GM12892 (cell line): ENCODE measurements around the gene SMIM36.
"Not testable (repeated sequence)": the region's sequence is repeated elsewhere in the genome, so short reads cannot be mapped to it uniquely, and the experiment has no call there.

ENCODE experiments used
- DNase-seq: peaks from one replicate; pipeline ENCODE4 v3.0.0; 2011; ENCODE audit not compliant: insufficient read length
- FAIRE-seq: peaks from 2 replicates; lab custom pipeline; 2011; peaks lifted over from hg19 to GRCh38; lab: Jason Lieb, UNC
- POLR2A ChIP-seq: IDR thresholded peaks from 2 replicates; pipeline ENCODE4 v1.6.1; 2011; ENCODE audit warnings: low read depth, low read length, control low read depth
- POLR2AphosphoS5 ChIP-seq: IDR thresholded peaks from 2 replicates; pipeline ENCODE4 v1.6.1; 2011; ENCODE audit warnings: low read depth, low read length, control low read depth
- TAF1 ChIP-seq: IDR thresholded peaks from 2 replicates; pipeline ENCODE4 v1.6.1; 2011; ENCODE audit warnings: low read depth, mild to moderate bottlenecking, control low read depth, low read length, borderline replicate concordance

The SMIM36 gene

GRCh38 chr17:55450232-55450825, 60.9 kb downstream of the SMIM36 start:
- no peak for DNase-seq
- no peak for TF ChIP-seq POLR2AphosphoS5
- TF ChIP-seq TAF1, result no peak
- TF ChIP-seq POLR2A, result no peak
- no peak for FAIRE-seq

GRCh38 chr17:55448681-55449080, 62.6 kb downstream of the SMIM36 start:
- no peak for DNase-seq
- no peak for FAIRE-seq
- no peak for TF ChIP-seq POLR2A
- no peak for TF ChIP-seq POLR2AphosphoS5
- TF ChIP-seq TAF1, result no peak

GRCh38 chr17:55446581-55447205, 64.6 kb downstream of the SMIM36 start:
- DNase-seq (no peak), FAIRE-seq (no peak)
- no peak for TF ChIP-seq POLR2AphosphoS5
- no peak for TF ChIP-seq POLR2A
- TF ChIP-seq TAF1, result no peak

- not testable (repeated sequence) for FAIRE-seq, DNase-seq
Observed at GRCh38 chr17:55446004-55446403, 65.2 kb downstream of the SMIM36 start.

DNA sequence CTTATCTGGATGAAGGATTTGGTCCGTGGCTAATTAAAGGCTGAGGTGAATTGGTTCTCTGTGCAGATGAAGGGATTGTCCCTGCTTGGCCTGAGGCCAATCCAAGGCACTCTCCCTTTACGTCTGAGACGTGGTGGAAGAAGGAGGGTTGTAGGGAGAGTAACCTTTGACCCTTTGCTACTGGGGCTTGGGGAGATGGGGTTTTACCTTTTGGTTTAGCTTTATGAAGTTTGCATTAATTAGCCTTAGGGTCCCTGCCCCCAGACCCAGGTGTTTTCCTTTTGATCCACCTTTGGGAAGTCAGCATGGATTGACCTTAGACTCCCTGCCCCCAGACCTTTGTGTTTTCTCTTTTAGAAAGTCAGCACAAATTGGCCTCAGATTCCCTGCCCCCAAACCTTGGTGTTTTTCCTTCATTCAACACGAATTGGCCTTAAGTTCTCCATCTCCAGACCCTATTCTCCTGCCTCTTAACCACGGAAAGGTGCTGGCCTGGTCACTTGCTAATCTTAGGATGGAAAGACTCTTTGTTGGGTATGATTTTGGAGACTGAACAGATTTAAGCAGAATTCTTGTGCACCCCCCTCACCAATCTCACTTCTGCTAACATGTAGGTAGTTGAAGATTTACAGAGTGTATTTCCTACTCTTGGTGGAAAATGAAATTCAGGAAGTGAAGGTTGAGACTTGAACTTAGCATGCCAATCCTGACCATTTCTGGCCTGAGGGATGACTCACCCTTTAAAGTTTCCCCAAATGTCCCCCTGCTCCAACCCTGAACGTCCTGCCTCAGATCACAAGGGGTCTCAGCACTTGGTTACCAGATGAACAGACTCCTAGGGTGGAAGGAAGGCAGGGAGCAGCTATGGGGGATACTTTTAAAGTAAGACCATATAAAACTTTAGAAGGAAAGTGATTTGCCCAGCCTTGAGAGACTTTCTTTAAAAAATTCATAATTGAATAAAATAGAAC, 66.5 kb downstream of the SMIM36 start:
- DNase-seq (no peak), FAIRE-seq (peak; percentile 74)
- TF ChIP-seq POLR2A (no peak), TAF1 (no peak), POLR2AphosphoS5 (no peak)

DNA sequence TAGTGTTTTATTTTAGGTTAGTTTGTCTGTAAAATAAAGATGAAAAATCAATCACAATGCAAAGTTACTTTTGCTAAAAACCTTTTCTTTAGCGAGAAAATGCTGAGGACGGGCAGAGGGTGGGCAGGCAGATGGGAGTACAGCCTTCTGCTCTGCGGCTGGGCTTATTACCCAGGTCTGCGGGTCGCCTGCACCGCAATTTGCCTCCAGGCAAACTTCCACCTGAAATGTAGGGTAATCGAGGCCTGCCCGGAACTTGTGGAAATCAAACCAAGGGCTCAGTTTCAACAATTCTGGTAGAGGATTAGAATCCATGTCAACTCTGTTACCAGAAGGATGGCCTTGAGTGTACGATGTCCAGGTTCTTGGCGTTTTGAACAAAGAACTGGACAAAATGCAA, 67.3 kb downstream of the SMIM36 start:
- FAIRE-seq, result no peak
- TF ChIP-seq POLR2A (no peak), TAF1 (no peak), POLR2AphosphoS5 (no peak)

DNA sequence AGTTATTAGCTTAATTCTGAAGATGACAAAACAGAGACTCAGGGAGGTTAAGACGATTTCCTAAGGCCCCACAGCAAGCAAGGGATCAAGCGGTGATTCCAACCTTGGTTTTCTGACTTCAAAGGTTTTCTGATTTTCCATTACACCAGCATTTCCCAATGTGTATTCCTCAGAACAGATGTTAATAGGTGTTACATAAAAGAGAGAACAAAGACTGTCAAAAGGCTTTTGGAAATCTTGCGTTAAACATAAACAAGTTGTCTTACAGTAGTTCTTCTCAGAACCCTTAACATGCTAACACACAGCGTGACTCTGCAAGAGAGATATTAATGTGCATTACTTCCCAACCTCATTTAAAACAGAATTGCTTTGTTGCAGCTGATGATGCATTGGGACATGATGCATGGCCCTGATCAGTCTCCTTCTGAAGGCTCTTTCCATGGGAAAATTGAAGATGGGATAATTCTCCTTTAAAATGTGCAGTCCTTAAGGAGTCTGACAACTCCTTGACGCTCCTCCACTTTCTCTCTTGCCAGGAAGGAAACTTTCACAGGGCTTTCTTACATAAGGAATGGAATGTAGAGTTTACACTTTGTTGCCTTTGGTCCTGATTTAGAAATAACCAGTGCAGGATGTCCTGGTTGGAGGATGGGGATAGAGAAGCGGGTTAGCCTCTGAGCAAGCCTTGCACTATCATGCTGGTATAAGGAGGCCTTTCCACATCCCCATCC, 68.1 kb downstream of the SMIM36 start:
- DNase-seq, result no peak
- TF ChIP-seq POLR2A (no peak), TAF1 (no peak), POLR2AphosphoS5 (no peak)
- FAIRE-seq, result no peak

More for the DNA sequence above, 67.3 kb downstream of the SMIM36 start:
- no peak for DNase-seq

- no peak for TF ChIP-seq POLR2AphosphoS5
- TF ChIP-seq POLR2A, result no peak
- no peak for TF ChIP-seq TAF1
- FAIRE-seq (no peak), DNase-seq (no peak)
Observed at GRCh38 chr17:55442462-55442861, 68.8 kb downstream of the SMIM36 start.

DNA sequence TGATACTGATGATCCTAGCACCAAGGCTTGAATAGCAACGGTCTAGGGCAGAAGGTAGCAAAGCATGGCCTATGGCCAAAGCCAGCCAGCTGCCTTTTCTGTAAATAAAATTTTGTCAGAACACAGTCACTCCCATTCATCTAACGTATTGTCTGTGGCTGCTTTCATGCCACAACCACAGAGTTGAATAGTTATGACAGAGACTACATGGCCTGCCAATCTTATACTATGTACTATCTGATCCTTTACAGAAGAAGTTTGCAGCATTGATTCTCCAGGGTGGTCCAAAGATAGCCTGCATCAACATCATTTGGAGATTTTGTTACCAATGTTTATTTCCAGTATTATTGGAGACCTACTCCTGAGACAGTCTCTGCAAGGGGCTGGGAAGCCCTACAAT, 69.7 kb downstream of the SMIM36 start:
- no peak for TF ChIP-seq POLR2AphosphoS5
- no peak for TF ChIP-seq TAF1
- no peak for TF ChIP-seq POLR2A
- DNase-seq (no peak), FAIRE-seq (no peak)

GRCh38 chr17:55440391-55440790, 70.9 kb downstream of the SMIM36 start:
- no peak for FAIRE-seq
- no peak for DNase-seq

DNA sequence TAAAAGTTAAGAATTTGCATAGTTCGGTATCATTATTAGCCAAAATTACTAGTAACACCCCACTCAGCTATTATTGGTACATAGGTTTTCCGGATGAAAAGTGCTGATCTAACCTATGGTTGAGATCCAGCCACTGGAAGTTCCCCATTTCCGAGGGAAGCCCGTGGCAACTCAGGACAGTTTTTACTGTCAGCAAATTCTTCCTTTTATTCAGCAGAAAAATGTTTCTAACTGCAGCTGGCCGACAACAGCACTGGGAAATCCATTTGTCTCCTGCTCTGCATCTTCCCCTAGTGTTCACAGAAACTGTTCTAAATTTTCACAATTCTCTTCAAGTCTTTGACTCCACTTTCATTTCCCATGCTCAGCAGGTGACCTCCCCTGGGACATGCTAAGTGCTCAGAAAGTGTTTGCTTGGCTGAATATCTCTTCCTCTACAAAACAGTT, 74.1 kb downstream of the SMIM36 start:
- DNase-seq, result no peak
- peak; percentile 30; the same call in 1 of the 2 replicates for TF ChIP-seq POLR2A
- TF ChIP-seq POLR2AphosphoS5, result 0 out of 2 replicates have a peak, but pooled peaks have one; percentile 12
- TF ChIP-seq TAF1, result no peak
- no peak for FAIRE-seq

More at GRCh38 chr17:55440391-55440790, 70.9 kb downstream of the SMIM36 start:
- no peak for TF ChIP-seq POLR2A
- no peak for TF ChIP-seq TAF1
- TF ChIP-seq POLR2AphosphoS5, result no peak
